ENCODE data around the gene CCDC86. TPM values are rescaled to one million over a fixed set of nuclear protein-coding genes. Genes with fewer than 3 reads are reported as not detected.

The CCDC86 gene
- total RNA-seq, 1 donor from 2014 or later: 2.9 TPM

GRCh38 chr11:60852117-60852981 is 10.4 kb downstream of the CCDC86 start:
- DNase-seq (ENCODE audit: low spot score in 2 of 2): no peak
- FAIRE-seq: no peak

DNA sequence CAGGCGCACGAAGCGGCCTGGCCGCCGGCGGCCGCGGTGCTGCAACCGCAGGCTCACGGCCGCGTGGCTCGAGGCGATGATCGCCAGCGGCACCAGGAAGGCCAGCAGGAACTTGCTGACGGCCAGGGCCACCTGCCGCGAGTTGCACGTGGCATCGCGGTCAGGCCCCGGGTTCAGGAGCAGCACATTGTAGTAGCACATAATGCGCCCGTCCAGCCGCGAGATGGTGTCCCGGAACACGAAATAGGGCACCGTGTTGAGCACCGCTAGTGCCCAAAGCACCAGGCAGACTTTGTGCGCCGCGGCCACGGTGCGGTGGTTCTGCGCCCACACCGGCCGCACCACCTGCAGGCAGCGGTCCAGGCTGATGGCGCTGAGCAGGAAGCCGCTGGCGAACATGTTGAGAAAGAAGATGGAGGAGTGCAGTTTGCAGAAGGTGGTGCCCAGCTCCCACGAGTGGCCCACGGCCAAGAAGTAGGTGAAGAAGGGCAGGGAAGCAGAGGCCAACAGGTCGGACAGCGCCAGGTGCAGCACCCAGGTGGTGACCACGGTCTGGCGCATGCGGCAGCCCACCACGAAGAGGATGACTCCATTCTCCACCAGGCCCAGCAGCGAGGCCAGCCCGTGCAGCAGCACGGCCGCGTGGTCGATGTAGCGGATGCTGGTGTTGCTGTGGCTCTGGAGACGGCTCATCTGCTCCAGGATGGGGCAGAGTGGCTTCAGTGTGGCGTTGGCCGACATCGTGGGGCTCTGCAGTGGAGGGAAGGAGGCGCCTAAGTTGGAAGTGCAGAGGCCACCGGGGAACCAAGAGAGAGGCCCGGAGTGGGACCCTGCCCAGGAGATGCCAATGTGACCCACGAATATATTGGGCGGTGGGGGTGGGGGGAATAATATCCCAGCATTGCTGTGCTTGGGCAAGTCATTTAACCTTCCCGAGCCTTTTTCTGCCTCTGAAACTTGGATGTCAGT is 11.4 kb downstream of the CCDC86 start:
- no peak for FAIRE-seq

GRCh38 chr11:60854140-60854846 is 12.4 kb downstream of the CCDC86 start:
- no peak for FAIRE-seq
- no peak for DNase-seq (ENCODE audit: low spot score in 2 of 2)

More for the DNA sequence above, 11.4 kb downstream of the CCDC86 start:
- DNase-seq (ENCODE audit: low spot score in 2 of 2): no peak

- no peak for DNase-seq (ENCODE audit: low spot score in 2 of 2)
- FAIRE-seq: no peak
These were observed 13.2 kb downstream of the CCDC86 start for GRCh38 chr11:60854847-60855725.

- FAIRE-seq: no peak
- no peak for DNase-seq (ENCODE audit: low spot score in 2 of 2)
These were observed 14.1 kb downstream of the CCDC86 start, which contains the start of gene PTGDR2 for GRCh38 chr11:60855726-60856633. Gene PTGDR2 (minus strand): TSS chr11:60855950. CDS start chr11:60853722, 2,228 bp downstream.

- FAIRE-seq (no peak), DNase-seq (ENCODE audit: low spot score in 2 of 2) (no peak)
These were observed 15.7 kb downstream of the CCDC86 start for GRCh38 chr11:60857378-60858232.

DNA sequence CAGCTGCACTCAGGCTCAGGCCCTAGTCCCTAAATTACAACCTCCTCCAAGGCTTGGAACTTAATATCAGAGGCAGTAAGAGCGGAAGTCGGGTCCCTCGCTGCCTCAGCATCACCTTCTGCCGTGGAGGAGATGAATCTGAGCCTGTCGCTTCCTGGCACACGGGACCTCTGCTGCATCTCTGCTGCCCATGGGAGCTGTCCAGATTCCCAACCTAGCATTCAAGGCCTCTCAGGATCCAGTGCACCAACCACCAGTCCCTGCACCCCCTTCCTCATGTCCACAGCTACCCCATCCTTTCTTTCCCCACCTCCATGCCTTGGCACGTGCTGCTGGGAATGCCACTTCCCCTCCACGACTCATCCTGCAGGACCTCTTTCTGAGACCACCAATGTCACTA is 16.3 kb downstream of the CCDC86 start:
- DNase-seq (ENCODE audit: low spot score in 2 of 2) (no peak), FAIRE-seq (no peak)

DNA sequence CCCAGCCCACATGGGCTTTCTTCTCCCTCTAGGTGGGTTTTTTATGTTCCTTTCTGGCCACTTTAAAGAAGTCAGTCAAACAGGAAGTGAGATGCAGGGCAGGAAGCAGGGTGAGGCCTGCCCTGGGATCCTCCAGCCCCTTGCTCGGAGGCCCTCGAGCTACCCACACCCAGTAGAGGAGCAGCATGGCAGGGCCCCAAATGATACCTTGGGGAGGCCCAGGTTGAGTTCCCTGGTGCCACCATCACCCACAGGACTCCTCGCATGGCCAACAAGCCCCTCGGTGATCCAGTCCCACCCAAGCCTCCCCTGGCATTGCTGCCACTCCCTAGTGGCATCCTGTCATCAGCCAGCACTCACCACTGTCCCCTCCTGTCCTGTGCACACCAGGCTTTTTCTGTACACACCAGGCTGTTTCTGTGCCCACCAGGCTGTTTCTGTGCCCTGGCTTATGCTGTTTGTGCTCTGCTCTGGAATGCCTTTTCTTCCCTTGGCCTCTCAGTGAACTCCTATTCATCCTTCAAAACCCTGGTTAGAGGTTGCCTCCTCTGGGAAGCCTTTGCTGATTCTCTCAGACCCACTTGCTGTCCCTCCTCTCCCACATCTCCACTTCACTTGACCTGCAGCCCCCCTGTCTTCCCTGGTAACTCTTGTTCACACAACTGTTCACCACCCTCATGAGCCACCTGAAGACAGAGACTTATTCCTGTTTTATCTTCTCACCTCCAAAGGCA is 17.0 kb downstream of the CCDC86 start:
- FAIRE-seq: no peak
- DNase-seq (ENCODE audit: low spot score in 2 of 2): no peak

- no peak for FAIRE-seq
- peak in 1 of 2 donors; percentile 66 for DNase-seq (ENCODE audit: low spot score in 2 of 2)
These were observed 17.8 kb downstream of the CCDC86 start for GRCh38 chr11:60859616-60860250.

GRCh38 chr11:60860943-60861342 is 19.0 kb downstream of the CCDC86 start:
- no peak for FAIRE-seq
- DNase-seq (ENCODE audit: low spot score in 2 of 2): no peak

DNA sequence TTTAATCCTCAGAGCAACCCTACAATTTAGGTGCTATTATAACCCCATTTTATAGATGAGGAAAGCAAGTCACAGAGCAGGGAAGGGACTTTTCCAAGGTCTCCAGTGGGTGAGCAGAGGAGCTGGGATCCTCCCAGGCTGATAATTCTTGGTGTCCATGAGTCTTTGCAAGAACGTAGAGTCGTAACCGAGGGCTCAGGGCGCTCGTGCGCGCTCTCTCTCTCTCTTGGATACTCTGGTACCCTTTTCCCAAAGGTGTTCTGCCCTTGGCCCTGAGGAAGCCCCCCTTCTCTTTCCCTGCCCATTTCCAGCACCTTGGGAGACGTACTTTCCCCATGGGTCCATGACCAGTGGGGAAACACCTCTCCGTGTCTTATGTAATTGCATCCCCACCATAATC is 20.3 kb downstream of the CCDC86 start:
- FAIRE-seq (no peak), DNase-seq (ENCODE audit: low spot score in 2 of 2) (no peak)

DNA sequence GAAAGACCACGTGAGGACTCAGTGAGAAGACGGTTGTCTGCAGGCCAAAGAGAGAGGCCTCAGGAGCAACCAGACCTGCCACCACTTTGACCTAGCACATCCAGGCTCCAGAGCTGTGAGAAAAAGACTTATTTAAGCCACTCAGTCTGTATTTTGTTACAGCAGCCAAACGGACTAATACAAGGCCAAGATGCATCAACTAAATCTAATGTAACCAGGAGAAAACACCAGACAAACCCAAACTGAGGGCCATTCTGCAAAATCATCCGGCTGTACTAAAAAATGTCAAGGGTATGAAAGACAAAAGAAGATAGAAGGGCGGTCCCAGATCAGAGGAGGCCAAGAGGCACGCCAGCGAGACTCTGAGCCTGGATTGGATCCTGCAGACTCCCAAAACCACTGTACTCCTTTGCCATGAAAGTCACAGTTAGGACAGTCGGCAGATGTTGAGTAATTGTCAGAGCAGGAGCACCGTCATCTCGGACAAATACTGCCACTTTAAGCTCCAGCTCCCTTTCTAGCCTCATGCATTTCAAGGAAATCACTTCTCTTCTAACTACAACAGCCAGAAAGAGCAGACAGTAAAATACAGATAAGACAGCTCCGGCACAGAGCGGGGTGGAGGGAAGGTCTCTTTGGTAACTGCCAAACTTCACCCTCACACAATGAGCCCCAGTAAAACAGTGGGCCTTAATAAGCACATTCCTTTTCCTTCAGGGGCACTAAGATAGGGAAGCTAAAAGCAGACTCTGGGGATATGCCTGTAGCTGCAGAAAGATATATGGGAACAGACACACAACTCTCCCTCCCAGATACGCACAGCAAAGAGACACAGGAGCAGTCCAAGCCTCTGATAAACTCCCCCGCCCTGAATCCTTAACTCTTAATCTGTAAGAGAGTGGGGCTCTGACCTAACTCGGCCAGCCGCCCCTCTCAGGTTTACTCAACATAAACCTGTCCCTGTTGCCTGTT is 21.9 kb downstream of the CCDC86 start:
- FAIRE-seq: no peak
- no peak for DNase-seq (ENCODE audit: low spot score in 2 of 2)

GRCh38 chr11:60864856-60865513 is 23.1 kb downstream of the CCDC86 start:
- DNase-seq (ENCODE audit: low spot score in 2 of 2) (no peak), FAIRE-seq (no peak)

Data from frontal cortex (tissue), 4 donors.